Prostate gland (tissue), 2 donors: ENCODE data around the gene TTC34. TPM values are rescaled to one million over a fixed set of nuclear protein-coding genes. Genes with fewer than 3 reads are reported as not detected.

Experiments used
- DNase-seq: peaks from one replicate; pipeline ENCODE4 v3.0.0-alpha.2; 2019; ENCODE audit warnings: low spot score
- H3K27ac ChIP-seq, 2 donors: fragments of 200-600 bp; sonication (generic); 2 replicates each; pipeline ENCODE4 v1.5.1; 2017 to 2019
- H3K27me3 ChIP-seq: fragments of 200-600 bp; sonication (generic); replicated peaks from 2 replicates; pipeline ENCODE4 v1.5.1; 2019; ENCODE audit not compliant: insufficient read depth
- H3K36me3 ChIP-seq, 2 donors: fragments of 200-600 bp; sonication (generic); 1 replicate in 1 of 2; 2 replicates in 1 of 2; pipeline versions ENCODE4 v1.5.1 to v1.8.1; 2017 to 2019
- H3K4me1 ChIP-seq: fragments of 200-600 bp; sonication (generic); replicated peaks from 2 replicates; pipeline ENCODE4 v1.5.1; 2019
- H3K4me3 ChIP-seq, 2 donors: fragments of 200-600 bp; sonication (generic); 2 replicates each; pipeline ENCODE4 v1.5.1; 2017 to 2019
- H3K9me3 ChIP-seq: fragments of 200-600 bp; sonication (generic); 2 replicates; pipeline ENCODE4 v1.5.1; 2017
- CTCF ChIP-seq, 4 experiments: fragments of 200-600 bp in 2 of 4; fragments of 450-650 bp in 2 of 4; sonication (generic) in 2 of 4; IDR thresholded peaks; 1 replicate in 3 of 4; 2 replicates in 1 of 4; pipeline ENCODE4 v1.5.1; 2016 to 2019; ENCODE audit warnings: antibody characterized with exemption in 4 of 4, mild to moderate bottlenecking in 2 of 4, moderate library complexity in 2 of 4
- POLR2A ChIP-seq: fragments of 450-650 bp; IDR thresholded peaks from one replicate; pipeline ENCODE4 v1.6.1; 2016; ENCODE audit warnings: antibody characterized with exemption, mild to moderate bottlenecking
- POLR2AphosphoS5 ChIP-seq: sonication (generic); formaldehyde crosslinking; IDR thresholded peaks from one replicate; pipeline ENCODE4 v1.6.1; 2017; ENCODE audit warnings: antibody characterized with exemption
- WGBS: methylation state at CpG from one replicate; pipeline ENCODE4 v1.1.5; 2018; 5-methylcytosine and 5-hydroxymethylcytosine counted together
- intact Hi-C: fragments of 100-400 bp; cut with DNase I; formaldehyde crosslinking; loops from one replicate; pipeline ENCODE4 v1.14.2; 2022
- total RNA-seq, 2 donors: library from RNA; depleted of rRNA; stranded (reverse); fragments of >200 nt; gene quantifications; one replicate each; pipeline ENCODE4 v1.1.0, GENCODE V29; 2016

The TTC34 gene
- total RNA-seq, 2 donors from 2014 or later = 0.32 to 1.2 TPM

- WGBS = 40% methylated on average over 19 of the region's 19 CpGs
- Histone ChIP-seq H3K36me3 (no peaks in the 10 kb centered on the region), H3K4me3 (no peak overlapping the region), H3K4me1 (no peaks in the 10 kb centered on the region), H3K27ac (no peak overlapping the region), H3K9me3 (no peaks in the 10 kb centered on the region), H3K27me3 (peaks cover 7% of the 10 kb centered on the region)
- TF ChIP-seq POLR2A = no peak
- no peak for TF ChIP-seq POLR2AphosphoS5
- TF ChIP-seq CTCF (IDR thresholded peaks at IDR 0.05) = no peak
- intact Hi-C loops = no loop called here
- DNase-seq = no peak
These were observed 4.4 kb downstream of the TTC34 start for GRCh38 chr1:2796890-2797740.

GRCh38 chr1:2795926-2796325 lies 5.6 kb downstream of the TTC34 start:
- Histone ChIP-seq H3K9me3 (no peaks in the 10 kb centered on the region), H3K27me3 (peaks cover 7% of the 10 kb centered on the region), H3K27ac (no peak overlapping the region), H3K4me3 (no peak overlapping the region), H3K36me3 (no peaks in the 10 kb centered on the region), H3K4me1 (no peaks in the 10 kb centered on the region)
- TF ChIP-seq POLR2AphosphoS5 (no peak), CTCF (IDR thresholded peaks at IDR 0.05) (no peak), POLR2A (no peak)
- DNase-seq = no peak
- intact Hi-C loops = no loop called here
- WGBS = 79% methylated on average over 6 of the region's 6 CpGs

GRCh38 chr1:2791027-2791760 lies 10.3 kb downstream of the TTC34 start:
- H3K4me3 ChIP-seq = no peak overlapping the region
- no peaks in the 10 kb centered on the region for H3K9me3 ChIP-seq
- H3K27me3 ChIP-seq = peaks cover 31% of the 10 kb centered on the region
- no peak overlapping the region for H3K27ac ChIP-seq
- no peaks in the 10 kb centered on the region for H3K36me3 ChIP-seq
- no peak for TF ChIP-seq POLR2A
- no peak for TF ChIP-seq POLR2AphosphoS5
- TF ChIP-seq CTCF (IDR thresholded peaks at IDR 0.05) = no peak
- 74% methylated on average over 18 of the region's 18 CpGs for WGBS
- intact Hi-C loops = no loop called here
- DNase-seq = no peak
- no peaks in the 10 kb centered on the region for H3K4me1 ChIP-seq

GRCh38 chr1:2789986-2790581 lies 11.4 kb downstream of the TTC34 start:
- H3K4me3 ChIP-seq = no peak overlapping the region
- no peaks in the 10 kb centered on the region for H3K9me3 ChIP-seq
- H3K4me1 ChIP-seq = no peaks in the 10 kb centered on the region
- peaks cover 31% of the 10 kb centered on the region for H3K27me3 ChIP-seq
- intact Hi-C loops = no loop called here
- TF ChIP-seq POLR2A = no peak
- no peak for TF ChIP-seq CTCF (IDR thresholded peaks at IDR 0.05)
- TF ChIP-seq POLR2AphosphoS5 = no peak
- H3K27ac ChIP-seq = no peak overlapping the region
- no peaks in the 10 kb centered on the region for H3K36me3 ChIP-seq
- no peak for DNase-seq
- 17% methylated on average over 32 of the region's 58 CpGs for WGBS
